Diencephalon (tissue), 1 donor: ENCODE measurements around the gene PPP2R2C. TPM values are rescaled to one million over a fixed set of nuclear protein-coding genes. Genes with fewer than 3 reads are reported as not detected.

ENCODE experiments used
- total RNA-seq: library from RNA; depleted of rRNA; stranded (reverse); fragments of >200 nt; gene quantifications from one replicate; pipeline ENCODE4 v1.2.3, GENCODE V29; 2014

The PPP2R2C gene
- 111 TPM for total RNA-seq

DNA sequence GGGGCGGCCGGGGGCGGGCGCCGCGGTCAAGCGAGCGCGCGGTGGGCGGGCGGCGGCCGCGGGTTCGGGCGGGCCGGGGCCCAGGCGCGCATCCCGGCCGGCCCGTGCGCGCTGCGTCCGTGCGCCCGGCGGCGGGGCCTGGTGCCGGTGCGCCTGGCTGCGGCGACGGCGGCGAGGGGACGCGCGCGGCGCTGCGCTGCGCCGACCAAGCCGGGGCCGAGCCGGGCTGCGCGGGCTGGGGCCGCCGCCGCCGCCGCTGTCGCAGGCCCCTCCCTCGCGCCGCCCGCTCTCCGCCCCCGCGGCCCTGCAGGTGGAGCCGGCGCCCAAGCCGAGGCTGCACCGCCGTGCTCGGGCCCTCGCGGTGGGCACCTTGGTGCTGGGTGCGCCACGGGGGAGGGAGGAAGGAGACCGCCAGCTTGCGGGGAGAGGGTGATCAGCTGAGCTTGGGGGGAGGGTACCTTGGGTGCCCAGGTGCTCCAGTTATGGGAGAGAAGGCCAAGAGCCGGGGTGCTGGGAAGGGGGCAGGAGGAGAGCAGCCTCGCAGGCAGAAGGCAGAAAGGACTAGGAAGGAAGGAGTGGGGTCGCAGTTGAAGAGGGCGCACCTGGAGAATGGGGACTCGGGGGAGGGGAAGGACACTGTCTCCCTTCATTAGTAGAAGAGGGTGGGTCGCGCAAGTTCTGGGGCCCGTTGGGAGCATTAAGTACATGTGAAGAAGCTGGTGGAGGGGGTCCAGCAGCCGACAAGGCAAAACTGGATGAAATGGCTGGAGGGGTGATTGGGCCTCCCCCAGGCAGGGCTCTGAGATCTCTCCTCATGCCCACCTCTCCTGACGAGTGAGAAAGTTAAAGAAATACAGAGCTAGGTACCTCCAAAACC is at the start of gene PPP2R2C:
TSS of gene PPP2R2C (minus strand) at position 228 of the 877 bp plus-strand sequence. CDS start 385 bp downstream, outside the sequence.

Other genes starting within 250 kb of the PPP2R2C start
- 12.7 TPM for gene WFS1, start 202.8 kb downstream of the PPP2R2C start, total RNA-seq
- 12.2 TPM for gene MAN2B2, start 102.6 kb upstream of the PPP2R2C start, total RNA-seq
- 216 TPM for gene MRFAP1, start 168.1 kb upstream of the PPP2R2C start, total RNA-seq
- 0.46 TPM for gene S100P, start 221.3 kb upstream of the PPP2R2C start, total RNA-seq
- gene MRFAP1L1, start 237.3 kb upstream of the PPP2R2C start, total RNA-seq: 101 TPM
- gene BLOC1S4, start 243.6 kb upstream of the PPP2R2C start, total RNA-seq: 9.9 TPM